Gastrocnemius medialis (tissue), 4 donors: ENCODE results near the gene LRMDA.

Source experiments
- CTCF ChIP-seq, 5 experiments: fragments of 450-650 bp in 3 of 5; fragments of 200-600 bp in 2 of 5; sonication (generic) in 2 of 5; IDR thresholded peaks in 4 of 5; conservative IDR thresholded peaks in 1 of 5; 1 replicate in 4 of 5; 2 replicates in 1 of 5; pipeline ENCODE4 v1.5.1; 2016 to 2019; ENCODE audit warnings: antibody characterized with exemption in 5 of 5, mild to moderate bottlenecking in 3 of 5, moderate library complexity in 3 of 5
- POLR2A ChIP-seq, 2 donors: fragments of 450-650 bp; IDR thresholded peaks; one replicate each; pipeline ENCODE4 v1.6.1; 2017; ENCODE audit warnings: antibody characterized with exemption in 2 of 2, mild to moderate bottlenecking in 2 of 2, moderate library complexity in 2 of 2

- TF ChIP-seq CTCF (IDR thresholded peaks at IDR 0.05 in 4 of 5, conservative IDR thresholded peaks at IDR 0.05 in 1 of 5) (no peak), POLR2A (IDR thresholded peaks at IDR 0.05) (no peak)
Observed at GRCh38 chr10:76451911-76452310, 1020.5 kb downstream of the LRMDA start.
